Measurements from ENCODE around the gene GPR173.

GPR173 gene

DNA sequence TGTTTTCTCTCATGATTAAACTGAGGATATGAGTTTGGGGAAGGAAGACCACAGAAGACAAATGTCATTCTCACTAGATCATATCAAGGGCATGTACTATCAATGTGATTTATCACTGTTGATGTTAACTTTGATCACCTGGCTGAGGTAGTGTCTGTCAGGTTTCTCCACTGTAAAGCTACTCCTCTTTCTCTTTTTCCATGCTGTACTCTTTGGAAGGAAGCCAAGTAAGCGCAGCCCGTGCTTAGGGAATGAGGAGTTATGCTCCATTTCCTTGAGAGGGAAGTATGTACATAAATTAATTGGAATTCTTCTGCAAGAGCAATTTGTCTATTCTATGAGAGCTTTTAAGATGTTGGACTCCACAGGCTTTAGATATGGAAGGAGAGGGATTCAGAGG is 41.3 kb downstream of the GPR173 start:
- no peak for DNase-seq

DNA sequence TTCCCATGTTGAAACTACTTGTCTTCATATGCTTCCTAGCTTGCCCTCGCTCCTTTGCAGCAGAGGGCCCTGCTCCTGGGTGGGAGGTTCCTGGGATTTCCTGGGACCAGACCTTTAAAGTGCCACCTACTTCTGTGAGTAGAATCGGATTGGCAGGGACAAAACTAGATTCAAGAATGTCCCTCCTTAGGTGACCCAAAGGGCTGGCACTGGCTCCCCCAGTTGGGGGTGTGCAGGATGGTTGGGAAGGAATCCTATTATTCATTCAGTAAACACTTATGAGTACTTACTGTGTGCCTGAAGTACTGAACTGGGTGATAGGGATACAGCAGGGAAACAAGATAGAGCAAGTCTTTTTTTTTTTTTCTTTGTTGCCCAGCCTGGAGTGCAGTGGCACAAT is 42.8 kb downstream of the GPR173 start:
- DNase-seq: no peak

DNA sequence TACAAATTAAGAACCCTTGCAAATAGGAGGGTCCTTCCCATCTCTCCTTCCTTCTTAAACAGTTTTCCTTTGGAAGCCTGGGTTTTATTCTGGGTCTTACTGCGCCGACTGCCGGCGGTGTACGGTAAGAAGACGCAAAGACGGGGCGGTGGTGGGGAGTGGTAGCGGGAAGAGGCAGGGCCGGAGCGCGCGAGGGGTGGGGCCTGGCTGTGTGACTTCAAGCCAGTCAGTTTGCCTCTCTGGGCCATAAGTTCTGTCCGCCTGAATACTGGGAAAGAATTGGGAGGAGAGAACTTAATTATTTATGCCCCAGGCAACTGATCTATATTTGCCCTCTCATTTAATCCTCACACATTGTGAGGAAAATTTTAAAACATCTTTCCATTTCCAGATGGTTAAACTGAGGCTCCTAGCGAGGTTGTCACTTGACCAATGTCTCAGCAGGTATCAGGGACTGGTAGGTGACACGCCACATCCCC is 44.6 kb downstream of the GPR173 start:
- DNase-seq: peak; percentile 43

DNA sequence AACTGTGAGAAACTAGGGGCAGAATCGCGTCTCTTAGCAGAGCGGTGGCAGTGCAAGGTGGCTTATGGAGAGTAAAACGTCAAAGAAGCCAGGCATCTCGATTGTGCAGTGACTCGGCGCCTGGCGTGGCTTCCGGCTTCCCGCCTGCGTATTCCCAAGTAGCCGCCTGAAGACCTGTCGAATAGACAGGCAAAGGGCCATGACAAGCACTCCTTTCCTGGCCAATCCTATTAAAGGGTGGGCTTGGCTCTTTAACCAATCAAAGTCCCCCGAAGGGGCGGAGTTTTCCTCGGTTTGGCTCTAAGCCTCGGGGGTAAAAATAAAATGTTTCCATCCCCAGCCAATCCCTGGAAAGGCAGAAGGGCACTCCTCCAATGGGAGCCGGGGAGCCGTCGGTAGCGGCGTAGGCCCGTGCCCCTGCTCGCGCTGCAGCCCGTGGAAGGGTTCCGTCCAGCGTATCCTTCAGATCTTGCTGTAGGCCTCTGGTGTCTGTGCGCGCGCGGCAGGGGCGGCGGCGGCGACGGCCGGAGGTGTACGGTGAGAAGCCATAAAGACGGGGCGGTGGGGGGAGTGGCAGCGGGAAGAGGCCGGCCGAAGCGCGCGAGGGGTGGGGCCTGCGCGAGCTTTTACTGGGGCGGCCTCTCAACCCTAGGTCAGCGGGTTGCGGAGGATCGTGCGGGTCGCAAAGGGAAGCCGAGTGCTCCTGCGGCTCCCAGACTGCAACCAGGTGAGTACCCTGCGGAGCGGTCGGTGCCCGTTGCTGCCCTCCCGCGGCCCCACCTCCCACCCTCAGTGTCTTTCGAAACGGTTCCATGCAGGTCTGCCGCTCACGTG is 45.4 kb downstream of the GPR173 start, which contains the start of gene KANTR:
TSS of gene KANTR (plus strand) at position 395 of the 834 bp plus-strand sequence. CDS start 30,131 bp downstream, outside the sequence.
- peak; percentile 94 for DNase-seq

DNA sequence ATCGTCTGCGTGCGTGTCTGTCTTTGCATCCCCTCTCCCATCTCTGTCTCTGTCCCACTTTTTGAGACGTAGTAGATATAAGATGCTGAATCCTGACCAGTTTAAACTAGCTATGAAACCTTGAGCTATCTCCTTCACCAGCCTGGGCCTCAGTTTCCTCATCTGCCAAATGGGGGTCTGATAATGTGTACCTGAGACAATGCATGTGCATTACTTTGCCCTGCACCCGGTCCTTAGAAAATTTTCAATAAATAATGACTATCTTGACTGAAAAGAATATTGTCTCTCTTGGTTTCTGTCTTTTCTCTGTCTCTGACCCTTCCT is 46.0 kb downstream of the GPR173 start:
- DNase-seq: no peak

DNA sequence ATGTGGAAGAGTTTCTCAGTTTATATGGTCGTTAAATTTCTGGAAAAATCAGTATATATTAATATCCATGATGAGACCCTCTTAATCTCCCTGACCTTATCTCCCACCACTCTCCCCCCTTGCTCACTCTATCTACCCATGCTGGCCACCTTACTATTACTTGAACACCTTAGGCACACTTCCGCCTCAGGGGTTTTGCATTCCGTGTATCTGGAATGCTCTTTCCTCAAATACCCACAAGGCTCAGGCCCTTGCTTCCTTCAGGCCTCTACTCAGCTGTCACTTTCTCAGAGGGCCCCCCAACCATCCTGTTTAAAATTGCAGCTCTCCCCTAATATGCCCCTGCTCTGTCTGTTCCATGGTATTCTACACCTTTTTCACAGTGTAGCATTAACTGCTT is 47.2 kb downstream of the GPR173 start:
- no peak for DNase-seq

DNA sequence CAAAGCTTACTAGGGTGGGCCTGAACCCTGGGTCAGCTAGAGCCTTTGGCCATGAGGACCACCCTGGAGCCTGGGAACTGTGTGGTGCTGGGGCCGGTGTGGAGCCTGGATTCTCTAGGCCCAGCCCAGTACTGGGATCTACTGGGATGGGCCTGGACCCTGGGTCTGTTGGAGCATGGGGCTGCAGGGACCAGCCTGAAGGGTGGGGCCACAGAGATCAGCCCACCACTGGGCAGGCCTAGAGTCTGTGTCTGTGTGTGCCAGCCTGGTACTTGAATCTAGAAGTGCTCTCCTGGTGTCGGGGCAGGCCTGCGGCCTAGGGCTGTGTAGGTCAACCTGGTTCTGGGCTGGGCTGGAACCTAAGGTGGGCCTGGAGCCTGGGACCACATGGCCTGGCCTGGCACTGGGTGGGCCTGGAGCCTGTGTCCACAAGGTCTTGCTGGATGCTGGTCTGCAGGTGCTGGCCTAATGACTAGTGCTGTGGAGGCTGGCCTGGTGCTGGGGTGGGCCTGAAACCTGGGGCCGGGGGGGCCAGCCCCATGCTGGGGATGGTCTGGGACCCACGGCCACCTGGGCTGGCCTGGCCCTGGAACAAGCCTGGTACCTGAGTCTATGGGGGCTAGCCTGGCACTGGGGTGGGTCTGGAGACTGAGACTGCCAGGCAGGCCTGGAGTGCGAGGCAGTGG is 66.4 kb downstream of the GPR173 start:
- no peak for DNase-seq

DNA sequence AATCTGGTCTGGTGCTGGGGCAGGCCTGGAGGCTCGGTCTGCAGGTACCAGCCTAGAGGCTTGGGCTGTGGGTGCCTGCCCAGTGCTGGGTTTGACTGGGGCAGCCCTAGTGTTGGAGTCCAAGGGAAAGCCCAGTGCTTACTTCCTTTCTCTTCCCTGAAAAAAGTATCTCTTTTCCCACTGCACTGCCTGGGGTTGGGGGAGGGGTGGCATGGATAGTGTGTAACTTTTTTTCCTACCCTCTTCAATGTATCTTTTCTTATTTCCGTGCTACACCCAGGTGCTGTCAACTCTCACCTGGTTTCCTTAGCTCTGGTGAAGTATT is 66.9 kb downstream of the GPR173 start:
- DNase-seq: no peak

DNA sequence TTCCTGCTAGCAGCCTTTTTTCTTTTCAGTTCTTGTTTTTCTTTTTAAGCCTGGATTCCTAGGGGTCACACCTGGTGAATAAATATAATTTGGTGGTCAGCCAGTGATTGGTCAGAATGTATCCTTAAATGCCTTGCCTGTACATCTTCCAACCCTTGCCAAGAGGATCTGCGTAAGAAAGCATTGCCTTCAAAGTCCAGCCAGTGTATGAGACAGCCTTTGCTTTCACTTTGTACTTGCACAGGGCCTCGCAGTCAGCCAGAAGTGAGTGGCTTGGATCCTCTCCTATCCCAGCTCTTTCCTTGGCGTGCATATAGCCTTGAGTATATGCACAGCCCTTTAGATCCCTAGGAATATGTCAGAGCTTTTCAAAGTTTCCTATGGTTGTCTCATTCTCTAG is 67.5 kb downstream of the GPR173 start:
- DNase-seq: no peak

DNA sequence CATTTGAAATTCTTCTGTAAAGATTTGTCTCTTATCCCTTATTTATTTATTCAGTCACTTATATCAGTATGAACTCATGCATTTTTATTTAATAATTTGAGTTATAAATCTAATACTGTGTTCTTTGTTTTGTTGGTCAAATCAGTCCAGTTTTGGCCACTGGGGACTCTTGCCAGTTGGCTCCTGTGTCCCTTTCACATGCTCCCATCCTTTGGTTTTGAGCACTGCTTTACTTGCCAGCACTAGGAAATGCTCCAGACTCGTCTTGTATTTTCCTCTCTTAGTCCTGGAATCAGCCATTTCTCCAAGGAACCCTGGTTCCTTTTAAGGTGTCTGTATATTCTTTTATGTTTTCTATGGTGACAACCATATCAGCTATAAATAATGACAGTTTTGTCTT is 73.4 kb downstream of the GPR173 start:
- DNase-seq: no peak

DNA sequence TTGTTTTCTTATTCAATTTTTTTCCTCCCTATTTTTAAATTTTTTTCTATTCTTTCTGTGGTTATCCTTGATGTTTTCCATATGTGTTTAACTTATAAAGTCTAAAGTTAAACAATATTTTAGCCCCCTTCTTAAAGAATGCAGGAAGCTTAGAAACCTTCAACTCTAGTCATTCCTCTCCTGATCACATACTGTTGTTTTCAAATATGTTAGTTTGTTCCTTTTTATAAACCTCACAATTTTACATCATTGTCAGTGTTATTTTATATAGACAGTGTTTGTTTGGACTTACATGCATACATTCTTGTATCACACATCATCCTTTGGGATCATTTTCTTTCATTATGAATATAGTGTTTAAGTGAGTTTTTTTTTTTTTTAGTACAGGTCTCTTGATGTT is 76.9 kb downstream of the GPR173 start:
- no peak for DNase-seq

DNA sequence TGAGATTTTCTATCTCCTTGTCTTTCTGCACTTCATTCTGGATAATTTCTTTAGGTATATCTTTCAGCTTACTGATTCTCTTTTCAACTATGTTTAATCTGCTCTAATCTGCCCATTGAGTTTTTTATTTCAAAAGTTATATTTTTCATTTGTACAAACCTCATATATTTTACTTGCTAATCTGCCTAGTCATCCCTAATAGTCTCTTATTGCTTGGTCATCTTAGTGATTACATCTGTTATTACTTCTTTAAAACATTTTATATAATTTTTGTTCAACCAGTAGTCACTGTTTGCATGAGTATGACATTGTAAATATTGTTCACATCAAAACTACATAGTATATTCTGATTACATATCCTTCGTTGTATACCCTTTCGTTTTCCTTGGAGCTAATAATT is 77.8 kb downstream of the GPR173 start:
- no peak for DNase-seq

DNA sequence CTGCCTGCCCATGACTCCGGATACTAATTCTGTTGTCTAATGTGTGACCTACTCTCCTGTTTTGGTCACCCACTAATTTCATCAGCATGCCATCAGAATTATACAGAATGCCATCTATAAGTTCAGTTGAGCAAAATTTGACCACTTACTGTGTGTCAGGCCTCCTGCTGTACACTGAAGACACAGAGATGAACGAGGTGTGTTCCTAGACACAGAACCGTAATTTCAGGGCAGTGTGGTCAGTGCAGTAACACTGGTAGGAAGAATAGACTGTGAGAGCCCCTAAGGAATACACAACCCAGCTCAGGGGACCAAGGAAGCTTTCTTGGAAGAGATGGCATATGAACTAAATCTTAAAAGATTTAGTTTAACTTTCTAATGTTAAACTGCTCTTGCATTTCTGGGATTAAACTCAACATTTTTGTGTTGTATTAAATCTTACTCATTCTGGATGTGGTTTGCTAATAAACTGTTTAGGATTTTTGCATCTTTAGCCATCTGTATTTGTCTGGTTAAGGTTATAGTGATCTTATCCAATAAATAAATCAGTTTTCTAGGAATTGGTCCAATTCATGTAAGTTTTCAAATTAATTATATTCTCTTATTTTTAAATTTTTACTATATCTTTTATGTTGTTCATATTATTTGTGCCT is 79.6 kb downstream of the GPR173 start:
- DNase-seq: no peak
